HG03354 (cell line): ENCODE measurements around the gene POLR3B.
"Not testable (repeated sequence)": the region's sequence is repeated elsewhere in the genome, so short reads cannot be mapped to it uniquely, and the experiment has no call there.

Source experiments
- ATAC-seq: cut with Tn5 transposase; IDR thresholded peaks from one replicate; pipeline ENCODE4 v1.9.1; 2021; ENCODE audit warnings: mild to moderate bottlenecking; ENCODE audit not compliant: unreplicated experiment, poor library complexity, severe bottlenecking

Gene POLR3B

GRCh38 chr12:106341086-106341877 lies 16.3 kb upstream of the POLR3B start:
- ATAC-seq: no peak

- no peak for ATAC-seq
Measured at GRCh38 chr12:106342397-106343213, 14.9 kb upstream of the POLR3B start.

- no peak for ATAC-seq
Measured at GRCh38 chr12:106343214-106343528, 14.4 kb upstream of the POLR3B start.

- no peak for ATAC-seq
Measured at GRCh38 chr12:106344131-106344530, 13.4 kb upstream of the POLR3B start.

- no peak for ATAC-seq
Measured at GRCh38 chr12:106345746-106346145, 11.8 kb upstream of the POLR3B start.

DNA sequence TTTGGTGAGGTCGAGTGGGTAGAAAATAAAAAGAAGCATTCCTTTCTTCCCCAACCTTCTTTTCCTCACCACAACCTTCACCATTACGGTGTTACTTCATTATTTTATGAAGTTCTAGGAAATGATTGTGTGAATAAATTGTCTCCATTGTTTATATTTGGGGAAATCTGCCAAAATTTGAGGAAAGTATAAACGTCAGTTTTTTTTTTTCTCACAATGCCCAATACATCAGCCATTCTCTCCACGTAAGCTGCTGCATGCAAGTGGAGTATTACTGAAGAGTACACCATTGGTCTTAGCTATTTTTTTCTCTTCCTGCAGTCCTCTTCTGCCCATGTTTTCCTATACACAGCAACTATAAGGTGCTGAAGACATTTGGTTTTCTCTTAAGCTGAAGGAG lies 9.1 kb upstream of the POLR3B start:
- no peak for ATAC-seq

DNA sequence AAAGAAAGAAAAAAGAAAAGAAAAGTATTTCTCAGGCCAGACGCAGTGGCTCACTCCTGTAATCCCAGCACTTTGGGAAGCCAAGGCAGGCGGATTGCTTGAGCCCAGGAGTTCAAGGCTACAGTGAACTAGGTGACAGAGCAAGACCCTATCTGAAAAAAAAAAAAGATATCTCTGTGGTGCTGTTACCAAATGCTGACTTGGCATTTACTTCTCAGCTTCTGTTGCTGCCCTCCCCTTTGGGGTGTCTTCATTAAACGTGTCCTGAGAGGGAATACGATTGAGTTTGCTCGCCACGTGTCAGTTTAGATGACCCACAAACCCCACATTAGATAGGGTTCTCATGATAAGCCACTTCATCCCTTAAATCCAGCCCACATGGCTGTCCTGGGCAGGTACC lies 4.4 kb upstream of the POLR3B start:
- no peak for ATAC-seq

DNA sequence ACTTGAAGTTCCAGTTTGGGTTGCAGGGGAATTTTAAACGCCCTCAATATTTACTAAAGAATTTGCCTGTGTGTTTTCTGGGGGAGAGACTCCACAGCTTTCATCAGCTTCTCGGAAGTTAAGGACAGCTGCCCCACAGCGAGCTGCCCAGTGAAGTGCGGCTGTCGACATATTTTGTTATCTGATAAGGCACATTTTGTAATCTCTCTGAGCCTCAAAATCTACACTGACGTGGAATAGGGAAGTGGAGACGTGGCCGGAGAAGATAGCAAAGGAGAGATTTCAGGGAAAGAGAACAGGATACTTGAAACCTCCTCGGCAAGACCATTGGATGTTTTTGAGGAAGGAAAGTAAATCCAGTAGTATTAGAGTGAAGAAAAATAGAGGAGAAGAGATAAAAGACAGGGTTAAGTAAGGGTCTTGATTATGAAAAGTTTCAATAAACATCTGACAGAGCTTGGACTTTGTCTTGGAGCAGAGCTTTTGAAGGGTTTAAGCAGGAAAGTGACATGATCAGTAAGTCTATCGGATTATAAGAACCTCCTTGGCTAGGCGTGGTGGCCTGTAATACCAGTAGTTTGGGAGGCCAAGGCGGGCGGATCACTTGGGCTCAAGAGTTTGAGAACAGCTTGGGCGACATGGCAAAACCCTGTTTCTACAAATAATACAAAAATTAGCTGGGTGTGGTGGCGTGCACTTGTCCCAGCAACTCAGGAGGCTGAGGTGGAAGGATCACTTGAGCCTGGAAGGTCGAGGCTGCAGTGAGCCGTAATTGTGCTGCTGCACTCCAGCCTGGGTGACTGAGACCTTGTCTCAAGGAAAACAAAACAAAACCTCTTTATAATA lies 1.1 kb downstream of the POLR3B start:
- peak; percentile 15 for ATAC-seq

- ATAC-seq: no peak
Measured at GRCh38 chr12:106359646-106360399, 2.3 kb downstream of the POLR3B start.

GRCh38 chr12:106360400-106360994 lies 2.9 kb downstream of the POLR3B start:
- ATAC-seq: no peak

DNA sequence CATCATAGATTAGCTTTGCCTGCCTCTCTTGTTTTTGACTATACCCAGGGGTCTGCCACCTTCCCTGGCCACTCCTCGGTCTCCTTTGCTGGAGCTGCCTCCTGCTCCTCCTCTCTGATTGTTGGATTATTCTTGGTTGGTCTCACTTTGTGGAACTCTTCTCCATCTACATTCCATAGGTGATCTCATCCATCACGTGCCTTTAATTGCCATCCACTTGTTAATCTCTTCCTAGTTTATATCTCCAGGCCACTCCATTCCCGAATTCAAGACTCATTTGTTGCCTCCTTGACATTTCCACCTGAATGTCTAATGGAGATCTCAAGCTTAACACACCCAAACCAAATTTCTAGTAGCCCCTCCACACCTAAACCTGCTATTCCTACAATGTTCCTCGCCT lies 5.4 kb downstream of the POLR3B start:
- ATAC-seq: no peak

GRCh38 chr12:106364261-106364660 lies 6.7 kb downstream of the POLR3B start:
- no peak for ATAC-seq

GRCh38 chr12:106369624-106370346 lies 12.2 kb downstream of the POLR3B start:
- ATAC-seq: no peak

DNA sequence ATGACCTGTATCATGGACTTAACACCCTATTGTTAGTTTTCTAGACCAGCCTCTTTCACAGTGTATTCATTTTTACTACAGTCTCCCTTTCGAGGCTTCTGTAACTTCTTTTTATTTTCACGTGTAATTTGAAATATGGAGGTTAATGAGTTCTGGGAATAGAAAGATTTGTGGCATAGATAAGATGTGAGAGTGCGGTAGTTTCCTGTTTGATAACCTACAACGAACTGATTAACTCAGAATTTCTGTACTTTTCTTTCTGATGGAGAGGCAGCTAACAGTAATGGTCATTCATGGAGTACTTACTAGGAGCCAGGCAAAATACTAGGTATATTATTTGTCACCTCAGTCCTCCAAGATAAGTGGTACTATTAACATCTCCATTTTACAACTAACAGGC lies 21.2 kb downstream of the POLR3B start:
- no peak for ATAC-seq

DNA sequence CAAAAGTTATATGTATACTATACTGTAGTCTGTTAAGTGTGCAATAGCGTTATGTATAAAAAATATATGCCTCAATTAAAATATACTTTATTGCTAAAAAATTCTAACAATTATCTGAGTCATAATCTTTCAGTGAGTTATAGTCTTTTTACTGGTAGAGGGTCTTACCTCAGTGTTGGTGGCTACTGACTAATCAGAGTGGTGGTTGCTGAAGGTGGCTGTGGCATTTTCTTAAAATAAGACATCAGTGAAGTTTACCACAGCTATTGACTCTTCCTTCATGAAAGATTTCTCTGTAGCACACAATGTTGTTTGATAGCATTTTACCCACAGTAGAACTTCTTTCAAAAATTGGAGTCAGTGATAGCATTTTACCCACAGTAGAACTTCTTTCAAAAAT lies 23.4 kb downstream of the POLR3B start:
- ATAC-seq: no peak

DNA sequence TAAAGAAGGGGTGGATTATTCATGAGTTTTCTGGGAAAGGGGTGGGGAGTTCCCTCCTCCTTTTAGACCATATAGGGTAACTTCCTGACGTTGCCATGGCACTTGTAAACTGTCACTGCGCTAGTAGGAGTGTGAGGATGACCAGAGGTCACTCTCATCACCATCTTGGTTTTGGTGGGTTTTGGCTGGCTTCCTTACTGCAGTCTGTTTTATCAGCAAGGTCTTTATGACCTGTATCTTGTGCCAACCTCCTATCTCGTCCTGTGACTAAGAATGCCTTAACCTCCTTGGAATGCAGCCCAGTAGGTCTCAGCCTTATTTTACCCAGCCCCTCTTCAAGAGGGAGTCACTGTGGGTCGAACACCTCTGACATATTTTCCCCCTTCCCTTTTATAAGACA lies 24.3 kb downstream of the POLR3B start:
- ATAC-seq: not testable (repeated sequence)

GRCh38 chr12:106386813-106387535 lies 29.4 kb downstream of the POLR3B start:
- no peak for ATAC-seq

GRCh38 chr12:106387848-106388377 lies 30.4 kb downstream of the POLR3B start:
- no peak for ATAC-seq
